Stimulated activated CD8-positive, alpha-beta memory T cell treated with anti-CD3 and anti-CD28 coated beads, Interleukin-7, amount 100 ng/mL, for 24 hours (primary cell): Measurements from ENCODE around the gene PRL.

Experiments used
- DNase-seq: peaks from one replicate; pipeline ENCODE4 v3.0.0-alpha.2; 2020; ENCODE audit warnings: low read depth

The PRL gene

DNA sequence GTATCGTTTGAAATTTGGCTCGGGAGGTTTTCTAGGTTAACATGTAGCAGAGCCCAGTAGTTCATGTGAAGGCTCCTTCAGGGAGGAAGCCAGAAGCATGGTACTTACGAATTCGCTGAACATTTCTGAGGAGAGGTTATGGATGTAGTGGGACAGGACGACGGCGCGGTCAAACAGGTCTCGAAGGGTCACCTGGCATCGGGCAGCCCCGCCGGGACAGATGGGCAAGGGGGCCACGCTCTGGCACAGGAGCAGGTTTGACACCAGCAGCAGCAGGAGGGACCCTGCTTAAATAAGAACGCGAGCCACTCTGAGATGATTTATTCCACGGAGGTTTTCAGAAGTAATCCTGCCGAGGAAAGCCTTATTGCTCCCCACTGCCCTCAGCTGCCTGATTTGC lies 2.5 kb downstream of the PRL start:
- no peak for DNase-seq

DNA sequence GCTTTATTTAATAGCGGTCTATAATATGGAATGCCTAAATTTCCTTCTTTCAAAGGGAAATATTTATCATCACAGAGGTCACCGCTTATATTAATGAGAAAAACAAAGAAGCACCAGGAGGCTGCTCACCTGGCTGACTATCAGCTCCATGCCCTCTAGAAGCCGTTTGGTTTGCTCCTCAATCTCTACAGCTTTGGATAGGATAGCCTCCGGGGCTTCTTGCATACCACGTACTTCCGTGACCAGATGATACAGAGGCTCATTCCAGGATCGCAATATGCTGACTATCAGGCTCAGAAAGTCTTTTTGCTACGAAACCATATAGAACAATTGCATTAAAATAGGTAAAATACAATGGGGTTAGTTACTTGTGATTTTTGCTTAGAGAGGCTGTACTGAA lies 6.8 kb downstream of the PRL start:
- no peak for DNase-seq

DNA sequence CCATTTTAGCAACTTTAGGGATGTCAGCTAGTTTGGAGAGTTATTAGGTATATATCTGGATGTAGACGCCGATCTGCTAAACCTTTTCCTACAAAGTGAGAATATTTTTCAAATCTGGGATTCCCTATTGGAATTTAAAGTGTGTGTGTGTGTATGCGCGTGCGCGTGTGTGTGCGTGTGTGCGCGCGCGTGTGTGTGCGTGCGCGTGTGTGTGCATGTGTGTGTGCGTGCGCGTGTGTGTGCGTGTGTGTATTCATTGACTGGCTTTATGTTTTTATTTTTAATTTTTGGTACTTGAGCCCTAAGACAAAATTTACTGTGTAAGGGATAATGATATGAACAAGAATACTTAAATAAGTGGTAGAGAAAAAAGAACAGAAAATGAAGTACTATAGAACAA lies 8.1 kb downstream of the PRL start:
- DNase-seq: no peak

DNA sequence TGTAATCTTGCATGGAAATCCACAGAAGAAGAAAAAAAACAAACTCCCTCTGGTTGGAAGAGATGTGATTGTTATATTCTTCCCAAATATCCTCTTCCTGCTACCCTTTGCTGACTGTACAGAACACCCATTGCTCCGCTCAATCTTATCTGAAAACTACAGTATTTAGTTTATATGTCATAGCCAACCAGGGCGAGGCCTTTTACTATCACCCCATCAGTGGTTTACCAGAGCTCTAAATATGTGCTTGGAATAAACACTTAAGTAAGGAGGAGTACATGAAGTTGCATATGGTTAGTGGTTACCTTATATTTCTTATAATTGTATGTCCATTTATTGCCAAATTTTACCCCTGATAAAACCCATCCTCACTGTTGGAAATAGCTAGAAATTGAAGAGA lies 12.2 kb downstream of the PRL start:
- no peak for DNase-seq

DNA sequence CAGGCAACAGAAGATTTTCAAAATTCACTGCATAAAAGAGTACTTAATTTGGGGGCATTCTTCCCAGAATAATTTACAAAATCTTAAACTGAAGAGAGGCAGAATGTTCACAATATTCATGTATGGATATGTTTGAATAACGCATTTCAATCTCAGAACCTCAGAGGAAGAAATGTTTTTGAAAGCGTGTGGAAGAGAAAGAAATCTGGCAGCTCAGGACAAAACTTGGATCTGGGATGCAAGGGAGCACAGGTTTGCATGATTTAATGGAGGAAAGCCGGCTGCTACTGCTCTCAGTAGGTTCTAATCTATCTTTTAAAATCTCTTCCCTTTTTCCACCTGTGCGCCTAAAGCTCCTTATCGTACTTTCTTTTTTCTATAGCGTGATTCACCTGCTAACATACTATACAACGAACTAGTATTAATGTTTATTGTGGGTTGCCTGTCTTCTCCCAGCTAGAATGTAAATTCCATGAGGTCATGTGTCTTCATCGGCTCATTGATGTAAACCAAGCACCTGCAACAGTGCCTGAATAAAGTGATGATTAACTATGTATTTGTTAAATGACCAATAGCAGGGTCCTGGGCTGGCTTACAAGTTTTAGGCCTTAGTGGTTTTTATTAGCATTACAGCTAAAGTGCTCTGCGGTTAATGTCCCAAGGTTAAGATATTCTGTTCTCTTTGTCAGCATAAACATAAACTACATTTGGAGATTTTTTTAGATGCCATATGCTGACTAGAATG lies 15.3 kb downstream of the PRL start:
- DNase-seq: no peak

DNA sequence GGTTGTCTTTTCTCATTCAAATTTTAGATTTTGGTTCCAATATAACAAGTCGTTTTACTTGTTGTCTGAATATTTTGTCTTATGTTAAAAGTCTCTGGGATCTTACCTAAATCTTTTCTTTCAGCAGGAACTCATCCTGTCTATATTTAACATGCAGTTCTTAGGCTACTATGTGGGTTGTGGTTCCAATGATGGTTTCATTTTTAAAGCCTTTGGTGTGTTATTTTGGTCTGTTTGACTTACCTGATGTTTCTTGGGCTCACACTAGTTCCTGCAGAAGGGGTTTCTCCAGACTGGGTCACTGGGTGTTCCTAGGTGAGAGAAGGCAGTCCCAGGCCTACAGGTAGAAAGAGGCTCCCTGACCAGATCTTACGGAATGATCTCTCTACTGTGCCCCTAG lies 17.4 kb downstream of the PRL start:
- DNase-seq: no peak

DNA sequence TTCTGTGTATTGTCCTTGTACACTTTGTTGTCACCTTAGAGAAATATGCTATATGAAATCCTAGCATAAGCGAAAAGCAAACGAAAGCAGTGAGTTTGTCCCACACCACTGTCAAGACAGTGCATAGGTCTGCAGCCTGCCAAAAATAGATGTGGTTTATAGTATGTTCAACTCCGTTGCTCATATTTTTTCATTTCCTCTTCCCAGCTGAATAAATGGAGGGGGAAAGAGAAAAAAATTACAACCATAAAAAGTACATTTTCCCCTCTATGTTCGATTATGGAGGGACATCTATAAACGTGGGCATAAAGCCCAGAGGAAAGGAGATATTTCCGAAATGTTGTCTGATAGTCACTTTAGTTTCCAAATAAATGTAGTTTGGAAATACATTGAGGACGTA lies 25.8 kb downstream of the PRL start:
- no peak for DNase-seq

DNA sequence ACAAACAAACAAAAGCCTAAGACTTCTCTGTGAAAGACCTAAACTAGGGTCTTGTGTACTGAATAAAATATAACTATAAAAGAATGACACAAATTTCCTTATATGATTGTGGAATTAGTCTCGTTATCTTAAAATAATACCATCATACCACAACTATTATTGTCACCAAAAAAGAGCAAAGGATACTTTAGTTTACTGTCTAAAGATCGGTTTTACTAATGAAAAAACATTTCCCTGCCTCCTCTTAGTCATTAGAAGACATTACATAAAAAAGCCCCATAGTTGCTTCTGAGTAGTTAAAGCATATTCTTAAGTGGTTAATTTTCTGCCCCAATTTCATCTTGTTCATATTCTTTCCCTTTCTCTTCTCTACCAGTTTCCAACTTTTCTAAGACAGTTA lies 33.1 kb downstream of the PRL start:
- DNase-seq: no peak

DNA sequence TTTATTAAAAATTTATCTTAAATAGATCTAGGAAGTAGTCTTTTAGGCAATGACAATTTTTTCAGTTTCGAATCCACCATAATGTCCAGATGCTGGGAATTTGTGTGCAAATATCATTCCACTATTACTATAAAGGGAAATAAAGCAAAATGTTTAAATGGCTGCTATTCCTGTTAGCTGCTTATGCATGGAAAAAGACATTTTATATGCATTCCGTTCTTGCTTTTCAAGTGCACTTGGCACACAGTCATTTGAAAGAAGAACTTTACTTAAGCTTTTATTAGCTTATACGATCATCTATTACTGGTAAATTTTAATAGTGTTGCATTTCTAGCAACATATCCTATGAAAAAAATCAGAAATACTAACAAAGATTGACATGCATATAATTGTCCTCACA lies 42.0 kb downstream of the PRL start:
- DNase-seq: no peak

DNA sequence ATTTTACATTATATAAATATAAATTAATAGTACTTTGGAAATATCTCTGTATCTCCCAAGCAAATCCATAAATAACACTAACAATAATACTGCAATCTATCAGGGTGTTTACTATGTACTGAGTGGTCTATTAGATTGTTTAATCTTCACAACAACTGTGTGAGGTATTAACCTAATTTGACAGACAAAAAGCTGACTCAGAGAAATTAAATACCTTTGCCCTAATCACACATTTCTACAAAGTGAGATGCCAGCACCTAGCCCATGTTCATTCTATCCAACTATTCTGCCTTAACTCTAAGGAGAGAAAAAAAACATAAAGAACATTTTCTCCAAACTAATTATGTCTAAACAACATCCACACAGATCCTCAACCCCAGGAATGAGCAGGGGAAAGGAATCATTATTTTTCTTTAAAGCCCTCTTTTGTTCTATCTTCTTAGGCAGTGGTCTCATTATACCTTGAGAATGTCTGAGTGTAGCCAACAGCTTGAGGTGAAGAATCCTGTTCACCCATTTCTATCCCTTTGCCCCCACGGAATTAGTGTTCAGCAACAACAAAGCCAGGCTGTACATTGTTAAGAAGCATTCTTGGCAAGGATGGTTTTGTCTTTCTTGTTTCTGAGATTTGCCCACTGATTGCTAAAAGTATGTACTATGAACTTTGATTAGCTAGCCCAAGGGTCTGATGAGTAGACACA lies 42.7 kb downstream of the PRL start:
- no peak for DNase-seq

DNA sequence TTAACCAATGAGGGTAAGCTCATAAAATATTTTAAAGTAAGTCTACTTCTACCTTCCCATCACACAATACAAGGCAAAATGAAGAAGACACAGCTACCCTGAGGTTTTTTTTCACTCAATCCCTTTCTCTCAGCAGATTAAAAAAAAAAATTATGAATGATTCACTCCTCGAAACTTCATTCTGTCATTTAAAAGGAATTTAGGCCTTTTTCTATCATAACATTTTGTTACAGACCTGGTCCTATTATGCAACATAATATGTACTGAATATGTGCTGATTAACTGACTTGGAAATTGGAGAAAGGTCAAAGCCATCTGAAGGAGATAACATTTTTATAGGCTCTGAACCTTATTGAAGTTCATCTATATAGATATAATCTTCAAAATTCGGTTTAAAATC lies 45.5 kb downstream of the PRL start:
- no peak for DNase-seq

DNA sequence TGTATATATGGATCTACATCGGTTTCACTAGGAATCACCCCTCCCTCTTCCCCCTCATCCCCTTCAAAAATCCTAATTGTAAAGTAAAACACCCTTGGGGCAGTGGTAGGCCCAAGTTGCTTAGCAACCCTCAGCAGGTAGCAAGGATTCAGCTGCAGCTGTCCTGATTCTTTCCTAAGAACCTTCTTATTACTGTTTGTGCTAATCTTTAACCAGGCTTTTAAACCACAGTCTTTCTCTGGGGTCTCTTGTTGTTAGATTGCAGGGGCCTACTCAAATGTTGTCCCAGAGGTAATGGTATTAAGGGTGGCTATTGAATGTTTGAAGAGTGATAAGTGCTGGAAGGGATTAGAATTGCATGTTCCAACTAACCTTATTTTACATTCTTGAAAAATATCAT lies 46.4 kb downstream of the PRL start:
- no peak for DNase-seq

DNA sequence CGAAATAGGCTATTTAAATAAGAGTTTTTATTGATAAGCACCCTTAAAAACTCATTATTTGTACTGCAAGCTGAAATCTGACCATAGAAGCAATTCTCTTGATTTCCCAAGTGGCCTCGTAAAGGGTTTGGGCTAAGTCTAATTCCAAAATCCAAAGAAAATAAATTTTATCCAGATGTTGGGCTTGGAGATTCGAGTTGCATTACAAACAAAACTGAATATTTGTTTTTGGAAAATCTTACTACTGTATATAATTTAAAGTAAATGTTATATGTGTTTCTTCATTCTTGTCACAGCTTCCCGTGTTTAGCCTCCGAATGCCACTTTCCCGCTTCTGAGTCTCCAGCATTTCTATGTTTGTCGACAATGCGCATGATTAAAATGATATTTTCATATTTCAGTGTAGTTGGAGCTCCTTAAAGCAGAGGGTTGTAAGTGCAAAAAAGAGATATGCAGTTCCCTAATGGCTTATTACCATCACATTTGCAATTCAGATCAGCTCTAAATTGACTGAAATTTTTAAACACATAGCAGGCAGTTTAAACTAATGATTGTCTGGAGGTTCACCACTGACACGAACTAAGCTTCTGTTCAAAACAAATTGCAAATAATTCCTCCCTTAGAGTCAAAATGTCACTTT lies 47.0 kb downstream of the PRL start:
- no peak for DNase-seq

DNA sequence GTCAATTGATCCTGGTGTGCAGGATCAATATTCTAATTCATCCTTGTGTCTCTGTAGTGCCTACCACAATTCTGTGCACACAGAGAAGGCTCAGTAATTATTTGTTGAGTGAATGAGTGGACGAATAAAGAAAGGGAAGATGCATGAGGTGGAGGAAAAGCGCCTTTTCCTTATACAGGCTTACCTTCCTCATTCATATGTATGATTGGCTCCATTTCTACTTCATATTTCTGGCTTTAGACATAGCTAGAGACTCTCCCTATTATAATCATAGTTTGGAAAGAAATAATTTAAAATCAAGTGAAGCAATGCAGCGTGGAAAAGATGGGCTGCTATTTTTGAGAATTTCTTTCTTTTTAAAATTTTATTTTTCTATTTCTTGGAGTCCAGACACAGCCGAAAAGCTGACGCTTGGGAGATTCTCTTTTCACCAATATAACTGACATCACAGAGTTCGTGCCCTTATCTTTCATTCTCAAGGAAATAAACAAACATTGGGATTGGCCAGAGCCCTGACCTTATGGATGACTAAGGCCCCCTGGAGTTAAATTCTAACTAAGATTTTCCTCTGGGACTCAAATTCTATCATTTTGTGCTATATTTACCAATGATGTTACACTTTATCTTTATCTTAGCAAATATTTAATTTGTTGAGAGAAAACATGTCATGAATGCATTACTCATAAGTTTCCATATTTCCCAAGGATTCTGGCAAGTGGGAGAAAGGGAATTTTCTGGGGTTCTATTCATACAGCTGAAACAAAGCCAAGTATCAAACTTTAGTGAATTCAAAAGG lies 48.1 kb downstream of the PRL start:
- no peak for DNase-seq

DNA sequence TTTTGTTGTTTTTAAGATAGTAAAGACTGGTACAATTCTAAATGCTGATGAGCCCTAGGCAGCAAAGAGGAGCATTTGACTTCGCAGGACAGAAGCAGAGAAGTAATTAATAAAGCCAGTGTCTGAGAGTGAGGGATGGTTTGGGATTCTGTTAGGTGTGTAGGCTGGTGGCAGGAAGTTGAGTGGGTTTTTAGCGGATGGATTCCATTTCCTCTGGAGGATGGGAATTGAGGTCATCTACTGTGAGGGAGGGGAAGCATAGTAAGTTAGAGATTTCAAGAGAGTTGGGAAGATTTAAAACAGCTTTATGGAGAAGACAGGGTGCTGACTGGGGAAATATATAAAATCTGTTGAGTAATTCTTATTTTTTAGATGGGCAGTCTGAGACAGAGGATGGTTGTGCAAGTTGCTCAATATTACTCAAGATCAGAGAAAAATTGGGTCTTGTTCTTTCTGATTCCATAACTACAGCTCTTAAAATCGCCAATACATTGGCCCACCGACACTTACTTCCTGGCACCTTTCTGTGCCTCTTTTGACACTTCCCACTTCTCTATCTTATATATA lies 48.8 kb downstream of the PRL start:
- no peak for DNase-seq

DNA sequence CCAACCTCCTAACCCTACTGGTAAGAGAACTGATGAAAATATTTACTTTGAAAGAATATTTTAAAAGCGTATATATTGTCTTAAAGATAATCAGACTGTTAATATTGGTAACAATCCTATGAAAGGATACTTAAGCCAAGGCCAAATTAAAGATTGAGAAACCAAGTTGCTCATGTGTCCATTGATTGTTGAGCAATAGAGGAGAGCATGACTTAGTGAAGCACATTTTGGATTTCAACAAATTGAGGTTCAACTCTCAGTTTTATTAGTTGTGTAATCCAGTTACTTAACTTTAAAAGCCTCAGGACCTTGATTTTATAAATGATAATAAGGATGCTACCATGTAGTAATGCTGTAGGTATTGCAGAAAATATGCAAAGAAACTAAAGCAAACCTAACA lies 56.8 kb downstream of the PRL start:
- no peak for DNase-seq

DNA sequence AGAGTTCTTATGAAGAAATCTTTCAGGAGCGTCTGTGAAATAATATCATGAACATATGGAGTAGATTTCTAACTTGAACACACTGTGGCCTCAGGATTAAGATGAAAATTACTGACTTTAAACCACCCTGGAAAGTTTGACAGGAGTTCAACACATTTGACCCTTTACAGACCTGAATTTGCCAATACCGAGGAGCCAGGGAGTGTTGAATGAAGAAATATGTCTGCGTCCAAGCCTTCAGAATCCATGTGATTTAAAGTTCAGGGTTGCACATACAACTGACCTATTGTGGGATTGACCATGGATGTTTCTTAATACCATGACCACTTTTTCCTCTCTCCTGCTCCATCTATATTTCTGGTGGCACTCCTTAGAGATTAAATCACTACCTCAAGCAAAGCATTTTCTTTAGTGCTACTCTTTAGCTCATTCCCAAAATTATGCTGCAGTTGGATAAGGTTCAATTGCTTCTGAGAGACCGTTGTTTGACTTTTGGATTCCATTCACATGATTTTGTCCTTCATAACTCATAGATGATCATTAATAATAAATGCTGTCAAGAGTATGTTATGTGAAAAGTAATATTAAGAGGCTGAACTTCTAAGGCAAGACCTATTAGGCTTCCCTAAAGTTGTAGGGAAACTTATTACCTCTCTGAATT lies 57.4 kb downstream of the PRL start:
- no peak for DNase-seq

DNA sequence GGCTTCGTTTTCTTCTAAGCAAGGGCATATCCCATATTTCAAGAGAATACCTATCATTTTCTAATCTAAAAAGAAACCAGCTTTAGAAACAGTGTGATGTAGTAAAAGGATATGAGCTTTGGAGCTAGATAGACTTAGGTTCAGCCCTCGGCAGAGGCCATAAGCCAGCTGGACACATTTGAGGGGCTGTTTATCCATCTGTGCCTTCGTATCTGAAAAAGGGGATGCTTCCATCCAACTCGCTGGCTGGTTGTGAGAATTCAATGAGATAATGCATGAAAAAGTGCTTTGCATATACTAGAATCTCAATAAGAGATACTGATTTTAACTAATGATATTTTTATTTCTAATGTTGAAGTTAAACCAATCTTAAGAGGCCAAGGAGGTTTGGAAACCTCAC lies 58.0 kb downstream of the PRL start:
- DNase-seq: no peak

DNA sequence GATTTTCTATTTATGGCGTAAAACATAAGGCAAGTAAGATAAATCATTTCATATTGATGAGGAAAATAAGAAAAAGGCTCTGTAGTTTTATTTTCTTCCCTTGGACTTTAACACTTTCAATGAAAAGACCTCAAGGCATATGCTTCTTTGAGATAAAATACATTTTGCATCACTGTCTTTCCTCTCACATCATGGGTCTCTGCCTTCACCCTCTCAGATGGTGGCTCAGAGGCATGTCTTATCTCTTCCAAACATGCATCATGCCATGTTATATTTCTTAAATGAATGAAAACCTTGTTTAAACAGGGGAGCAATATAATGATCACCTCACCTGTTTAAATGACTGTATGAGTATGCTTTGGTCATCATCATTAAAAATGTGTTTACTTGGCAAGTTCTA lies 59.3 kb downstream of the PRL start:
- DNase-seq: no peak
